Omental fat pad (tissue), 4 donors: ENCODE results near the gene SARDH. TPM values are rescaled to one million over a fixed set of nuclear protein-coding genes. Genes with fewer than 3 reads are reported as not detected.

Experiments used
- ATAC-seq: fragments of 150-250 bp; one replicate; pipeline ENCODE4 v1.9.1; 2016; ENCODE audit warnings: mild to moderate bottlenecking, moderate library complexity; ENCODE audit not compliant: low FRiP score
- DNase-seq: peaks from one replicate; pipeline ENCODE4 v3.0.0-alpha.2; 2019; ENCODE audit warnings: low spot score
- CTCF ChIP-seq, 3 donors: fragments of 450-650 bp; IDR thresholded peaks; one replicate each; pipeline ENCODE4 v1.5.1; 2016 to 2017; ENCODE audit warnings: antibody characterized with exemption in 3 of 3, mild to moderate bottlenecking in 3 of 3, moderate library complexity in 2 of 3
- total RNA-seq, 4 donors: library from RNA; depleted of rRNA; stranded (reverse); fragments of >200 nt; gene quantifications; one replicate each; pipeline ENCODE4 v1.1.0, GENCODE V29; 2016

Gene SARDH
- total RNA-seq, 4 donors from 2014 or later = 0.56 to 6.9 (median 1.8) TPM

DNA sequence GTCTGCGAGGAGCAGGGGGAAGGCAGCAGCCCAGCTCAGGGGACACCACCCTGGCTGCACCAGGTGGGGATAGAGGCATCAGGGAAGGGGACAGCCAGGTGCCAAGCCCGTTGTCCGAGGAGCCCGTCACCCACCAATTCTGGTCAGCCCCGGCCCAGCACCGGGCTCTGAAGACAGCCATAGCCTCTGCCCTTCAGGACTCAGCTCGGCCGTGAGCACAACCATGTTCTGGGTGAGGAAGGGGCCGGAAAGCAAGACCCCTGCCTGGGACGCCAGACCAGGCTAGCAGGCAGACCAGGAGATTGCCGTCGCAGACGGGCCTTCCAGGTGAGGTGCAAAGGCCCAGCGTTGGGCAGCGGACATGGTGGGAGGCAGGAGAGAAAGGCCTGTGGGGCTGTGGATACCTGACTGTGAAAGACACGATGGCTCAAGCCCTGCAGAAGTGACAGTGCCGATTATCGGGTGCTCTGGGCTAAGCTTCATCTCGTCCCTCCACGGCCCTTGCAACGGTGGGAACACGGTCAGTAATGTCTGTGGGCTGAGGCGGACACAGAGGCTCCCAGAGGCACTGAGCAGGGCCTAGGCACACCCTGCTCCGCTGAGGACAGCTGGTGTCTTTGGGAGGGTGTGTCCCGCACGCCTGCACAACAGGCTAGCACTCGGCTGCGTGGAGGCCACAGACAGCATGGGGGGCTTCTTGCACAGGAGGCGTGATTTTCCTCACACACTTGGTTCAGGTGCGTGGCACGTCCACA lies 65.5 kb downstream of the SARDH start:
- DNase-seq (no peak), ATAC-seq (no peak)
- TF ChIP-seq CTCF (IDR thresholded peaks at IDR 0.05) = no peak

DNA sequence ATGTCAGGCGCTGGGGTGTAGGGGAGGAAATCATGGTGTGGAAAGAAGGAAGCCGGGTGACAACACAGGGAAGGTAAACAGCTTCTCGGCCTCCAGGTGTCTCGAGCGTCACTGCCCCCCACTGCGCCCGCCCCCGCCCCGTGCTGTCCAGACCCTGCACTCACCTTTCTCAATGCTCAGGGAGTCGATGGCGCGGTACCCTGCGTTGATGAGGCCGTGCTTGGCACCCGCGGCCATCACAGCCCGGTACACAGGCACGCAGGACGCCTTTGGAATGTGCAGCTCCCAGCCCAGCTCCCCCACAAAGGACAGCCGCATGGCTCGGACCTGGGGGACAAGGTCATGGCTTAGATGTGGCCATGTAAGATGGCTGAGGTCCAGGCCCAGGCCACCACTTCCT lies 66.8 kb downstream of the SARDH start:
- DNase-seq = no peak
- no peak for ATAC-seq
- TF ChIP-seq CTCF (IDR thresholded peaks at IDR 0.05) = no peak

DNA sequence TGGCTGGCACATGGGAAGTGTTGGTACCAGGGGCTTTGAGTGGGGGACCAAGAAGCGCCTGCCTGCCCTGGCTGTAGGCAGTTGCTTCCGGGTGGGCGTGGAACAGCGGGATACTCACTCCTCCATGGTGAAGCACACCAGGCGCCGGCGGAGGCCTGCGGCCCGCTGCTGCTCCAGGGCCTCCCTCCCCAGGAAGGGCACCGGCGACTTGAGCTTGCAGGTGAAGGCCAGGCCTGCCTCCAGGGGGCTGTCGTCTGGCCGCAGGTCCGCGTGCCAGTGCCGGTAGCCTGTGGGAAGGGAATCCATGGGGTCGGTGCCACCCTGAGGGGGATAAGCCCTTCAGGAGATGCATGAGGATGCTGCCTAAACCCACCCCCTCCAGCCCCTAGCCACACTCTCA lies 67.7 kb downstream of the SARDH start:
- DNase-seq (no peak), ATAC-seq (no peak)
- TF ChIP-seq CTCF (IDR thresholded peaks at IDR 0.05) = no peak

DNA sequence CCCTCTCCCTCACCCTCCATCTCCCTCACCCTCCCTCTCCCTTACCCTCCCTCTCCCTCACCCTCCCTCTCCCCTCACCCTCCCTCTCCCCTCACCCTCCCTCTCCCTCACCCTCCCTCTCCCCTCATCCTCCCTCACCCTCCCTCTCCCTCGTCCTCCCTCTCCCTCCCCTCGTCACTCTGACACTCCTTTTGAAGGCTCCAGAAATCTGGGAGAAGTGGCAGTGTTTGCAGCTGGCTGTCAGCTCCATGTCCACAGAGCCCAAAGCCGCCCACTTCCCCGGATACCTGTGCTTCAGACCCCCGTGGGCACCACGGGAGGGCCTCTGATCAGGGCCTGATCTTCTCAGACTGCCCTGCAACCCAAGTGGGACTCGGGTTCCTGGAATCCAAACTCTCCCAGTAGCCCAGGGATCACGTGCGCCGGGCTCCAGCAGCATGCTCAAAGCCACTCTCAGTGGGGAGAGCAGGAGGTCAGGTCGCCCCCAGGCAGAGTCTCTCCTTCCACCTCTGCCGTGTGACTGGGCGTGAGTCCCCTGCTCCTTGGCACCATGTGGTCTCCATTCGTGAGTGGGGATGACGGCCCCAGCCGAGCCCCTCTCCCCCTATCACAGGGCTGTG lies 68.9 kb downstream of the SARDH start:
- no peak for ATAC-seq
- DNase-seq = no peak
- TF ChIP-seq CTCF (IDR thresholded peaks at IDR 0.05) = no peak

DNA sequence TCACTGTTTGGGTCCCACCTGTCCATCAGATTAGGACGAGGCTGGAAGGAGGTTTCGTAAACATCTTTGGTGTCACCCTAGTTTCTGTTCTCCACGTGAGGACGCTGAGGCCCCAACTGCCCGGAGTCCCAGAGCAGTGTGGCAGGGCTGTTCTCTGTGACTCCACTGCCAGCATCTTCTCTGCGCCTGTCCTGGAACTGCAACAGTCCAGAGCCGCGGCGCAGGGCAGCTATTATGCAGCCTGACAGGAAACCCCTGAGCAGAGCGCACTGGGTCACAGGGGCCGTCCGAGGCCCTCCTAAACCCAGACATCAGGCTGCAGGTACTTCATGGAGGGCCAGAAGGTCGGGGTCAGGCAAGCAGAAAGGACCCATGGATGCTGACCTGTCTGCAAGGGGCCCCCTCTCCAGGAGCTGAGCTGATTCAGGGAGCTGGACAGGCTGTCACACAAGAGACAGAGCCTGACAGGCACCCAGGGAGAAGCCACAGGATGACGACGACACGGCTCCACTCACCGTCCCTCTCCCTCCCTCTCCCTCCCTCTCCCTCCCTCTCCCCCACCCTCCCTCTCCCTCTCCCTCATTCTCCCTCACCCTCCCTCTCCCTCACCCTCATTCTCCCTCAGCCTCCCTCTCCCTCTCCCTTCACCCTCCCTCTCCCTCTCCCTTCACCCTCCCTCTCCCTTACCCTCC lies 70.2 kb downstream of the SARDH start:
- ATAC-seq = no peak
- TF ChIP-seq CTCF (IDR thresholded peaks at IDR 0.05) = no peak
- no peak for DNase-seq

DNA sequence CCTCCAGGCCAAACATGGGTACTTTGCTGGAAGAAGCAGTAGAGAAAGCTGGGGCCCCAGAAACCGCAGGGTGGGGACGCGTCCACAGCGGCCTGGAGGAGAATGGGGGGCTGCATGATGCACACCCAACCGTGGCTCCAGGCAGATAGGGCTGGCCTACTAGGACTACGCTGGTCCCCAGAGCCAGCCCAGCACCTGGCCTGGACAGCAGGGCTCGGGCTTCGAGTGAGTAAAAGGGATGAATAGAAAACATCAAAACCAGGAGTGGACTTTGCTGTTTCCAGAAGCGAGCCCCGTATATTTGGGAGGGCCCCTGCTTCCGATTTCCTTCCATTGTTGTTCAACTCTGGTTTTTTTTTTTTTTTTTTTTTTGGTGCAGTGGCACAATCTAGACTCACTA lies 71.3 kb downstream of the SARDH start:
- TF ChIP-seq CTCF (IDR thresholded peaks at IDR 0.05) = no peak
- ATAC-seq = no peak
- no peak for DNase-seq
